Astrocyte of the hippocampus (primary cell): ENCODE measurements around the gene TAF1L.
A peak's percentile ranks its signal among the peaks of the same experiment; 100 is the strongest.
"Not testable (repeated sequence)": the region's sequence is repeated elsewhere in the genome, so short reads cannot be mapped to it uniquely, and the experiment has no call there.

Experiments
- DNase-seq: peaks from one replicate; pipeline ENCODE4 v3.0.0; 2011; ENCODE audit warnings: low read depth, low spot score

The TAF1L gene, protein sequence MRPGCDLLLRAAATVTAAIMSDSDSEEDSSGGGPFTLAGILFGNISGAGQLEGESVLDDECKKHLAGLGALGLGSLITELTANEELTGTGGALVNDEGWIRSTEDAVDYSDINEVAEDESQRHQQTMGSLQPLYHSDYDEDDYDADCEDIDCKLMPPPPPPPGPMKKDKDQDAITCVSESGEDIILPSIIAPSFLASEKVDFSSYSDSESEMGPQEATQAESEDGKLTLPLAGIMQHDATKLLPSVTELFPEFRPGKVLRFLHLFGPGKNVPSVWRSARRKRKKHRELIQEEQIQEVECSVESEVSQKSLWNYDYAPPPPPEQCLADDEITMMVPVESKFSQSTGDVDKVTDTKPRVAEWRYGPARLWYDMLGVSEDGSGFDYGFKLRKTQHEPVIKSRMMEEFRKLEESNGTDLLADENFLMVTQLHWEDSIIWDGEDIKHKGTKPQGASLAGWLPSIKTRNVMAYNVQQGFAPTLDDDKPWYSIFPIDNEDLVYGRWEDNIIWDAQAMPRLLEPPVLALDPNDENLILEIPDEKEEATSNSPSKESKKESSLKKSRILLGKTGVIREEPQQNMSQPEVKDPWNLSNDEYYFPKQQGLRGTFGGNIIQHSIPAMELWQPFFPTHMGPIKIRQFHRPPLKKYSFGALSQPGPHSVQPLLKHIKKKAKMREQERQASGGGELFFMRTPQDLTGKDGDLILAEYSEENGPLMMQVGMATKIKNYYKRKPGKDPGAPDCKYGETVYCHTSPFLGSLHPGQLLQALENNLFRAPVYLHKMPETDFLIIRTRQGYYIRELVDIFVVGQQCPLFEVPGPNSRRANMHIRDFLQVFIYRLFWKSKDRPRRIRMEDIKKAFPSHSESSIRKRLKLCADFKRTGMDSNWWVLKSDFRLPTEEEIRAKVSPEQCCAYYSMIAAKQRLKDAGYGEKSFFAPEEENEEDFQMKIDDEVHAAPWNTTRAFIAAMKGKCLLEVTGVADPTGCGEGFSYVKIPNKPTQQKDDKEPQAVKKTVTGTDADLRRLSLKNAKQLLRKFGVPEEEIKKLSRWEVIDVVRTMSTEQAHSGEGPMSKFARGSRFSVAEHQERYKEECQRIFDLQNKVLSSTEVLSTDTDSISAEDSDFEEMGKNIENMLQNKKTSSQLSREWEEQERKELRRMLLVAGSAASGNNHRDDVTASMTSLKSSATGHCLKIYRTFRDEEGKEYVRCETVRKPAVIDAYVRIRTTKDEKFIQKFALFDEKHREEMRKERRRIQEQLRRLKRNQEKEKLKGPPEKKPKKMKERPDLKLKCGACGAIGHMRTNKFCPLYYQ (N-terminal part only)

DNA sequence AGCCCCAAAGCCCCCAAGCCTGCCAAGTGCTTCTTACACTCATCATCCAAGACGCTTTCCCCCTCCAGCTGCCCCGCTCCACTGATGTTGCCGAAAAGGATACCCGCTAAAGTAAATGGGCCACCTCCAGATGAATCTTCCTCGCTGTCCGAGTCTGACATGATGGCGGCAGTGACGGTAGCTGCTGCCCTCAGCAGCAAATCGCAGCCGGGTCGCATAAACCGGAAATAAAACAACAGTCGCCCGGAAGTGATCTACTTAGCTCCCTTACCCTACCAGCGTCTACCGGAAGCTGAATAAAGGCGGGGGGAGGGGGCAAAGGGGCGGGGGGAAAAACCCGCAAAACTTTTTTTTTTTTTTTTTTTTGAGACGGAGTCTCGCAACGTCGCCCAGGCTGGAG lies at the start of gene TAF1L:
Gene TAF1L (minus strand): TSS at position 308 of the 400 bp plus-strand sequence. CDS start 90 bp downstream, at position 218.
- no peak for DNase-seq

GRCh38 chr9:32681751-32682150 lies 46.3 kb upstream of the TAF1L start:
- DNase-seq: no peak

GRCh38 chr9:32677931-32678330 lies 42.5 kb upstream of the TAF1L start:
- no peak for DNase-seq

- DNase-seq: peak; percentile 37
These were observed 37.0 kb upstream of the TAF1L start for GRCh38 chr9:32672469-32672868.

- no peak for DNase-seq
These were observed 35.9 kb upstream of the TAF1L start for GRCh38 chr9:32671333-32671732.

DNA sequence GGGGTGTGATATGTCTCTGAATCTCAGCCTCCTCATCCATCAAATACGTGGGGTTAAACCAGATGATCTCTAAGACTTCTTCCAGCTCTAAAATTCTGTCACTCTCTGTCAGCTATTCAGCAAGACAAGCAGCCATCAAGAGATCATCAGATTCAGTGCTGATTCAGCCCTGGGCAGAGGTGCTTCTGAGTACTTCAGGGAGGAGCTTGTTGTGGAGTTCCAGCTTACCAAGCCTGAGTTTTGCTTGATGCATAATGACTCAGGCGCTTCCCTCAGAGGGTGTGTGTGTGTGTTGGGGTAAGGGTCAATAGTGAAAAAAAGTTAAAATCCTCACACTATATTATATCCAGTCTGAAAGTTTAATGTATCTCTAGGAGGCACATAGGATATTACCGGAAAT lies 29.6 kb upstream of the TAF1L start:
- no peak for DNase-seq

GRCh38 chr9:32663741-32664140 lies 28.3 kb upstream of the TAF1L start:
- no peak for DNase-seq

DNA sequence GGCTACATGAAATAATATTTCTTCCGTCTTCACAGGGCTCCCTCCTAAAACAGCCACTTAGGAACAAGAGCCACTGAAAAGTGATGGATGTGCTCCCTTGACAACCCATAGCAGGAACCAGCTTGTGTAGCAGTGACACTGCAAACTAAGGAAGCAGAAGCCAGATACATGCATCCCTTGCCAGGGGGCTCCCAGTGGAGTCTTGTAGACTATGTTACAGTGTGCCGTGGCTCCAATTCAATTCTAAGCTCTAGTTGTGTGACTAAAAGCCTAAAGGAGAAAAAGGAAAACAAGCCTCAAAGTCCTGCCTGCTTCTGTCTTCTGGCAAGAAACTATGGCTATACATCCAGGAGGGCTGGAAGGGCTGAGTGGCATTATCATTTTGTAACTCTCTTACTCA lies 12.2 kb upstream of the TAF1L start:
- no peak for DNase-seq

DNA sequence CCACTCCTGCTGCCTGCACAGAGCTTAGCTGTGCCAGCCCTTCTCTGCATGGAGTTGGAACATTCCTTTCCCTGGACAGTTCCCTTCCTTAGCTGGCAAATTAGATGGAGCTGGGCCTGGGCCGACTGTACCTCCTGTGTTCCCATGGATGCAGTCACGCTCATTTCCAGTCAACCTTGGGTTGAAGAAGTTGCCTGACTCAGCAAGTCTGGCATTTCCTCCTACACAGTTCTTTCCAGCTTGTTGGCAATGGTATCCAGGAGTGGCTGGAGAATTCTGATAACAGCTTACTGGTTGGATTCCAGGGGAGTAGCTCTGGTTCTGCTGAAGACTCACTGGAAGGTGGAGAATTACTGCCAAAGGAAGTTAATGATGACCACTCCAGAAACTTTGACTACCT lies 9.2 kb upstream of the TAF1L start:
- DNase-seq: peak; percentile 92

- not testable (repeated sequence) for DNase-seq
These were observed 2.3 kb downstream of the TAF1L start for GRCh38 chr9:32633151-32633550.

DNA sequence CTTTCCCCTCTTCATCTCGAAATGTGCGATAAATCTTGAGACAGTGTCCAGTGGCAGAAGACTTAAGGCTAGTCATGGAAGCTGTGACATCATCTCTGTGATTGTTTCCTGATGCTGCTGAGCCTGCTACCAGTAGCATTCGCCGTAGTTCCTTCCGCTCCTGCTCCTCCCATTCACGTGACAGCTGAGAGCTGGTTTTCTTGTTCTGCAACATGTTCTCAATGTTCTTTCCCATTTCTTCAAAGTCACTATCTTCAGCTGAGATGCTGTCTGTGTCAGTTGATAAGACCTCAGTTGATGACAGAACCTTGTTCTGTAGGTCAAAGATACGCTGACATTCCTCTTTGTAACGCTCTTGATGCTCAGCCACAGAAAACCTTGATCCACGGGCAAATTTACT lies 3.5 kb downstream of the TAF1L start:
- DNase-seq: no peak

- DNase-seq: no peak
These were observed 8.0 kb downstream of the TAF1L start for GRCh38 chr9:32627394-32627954.

DNA sequence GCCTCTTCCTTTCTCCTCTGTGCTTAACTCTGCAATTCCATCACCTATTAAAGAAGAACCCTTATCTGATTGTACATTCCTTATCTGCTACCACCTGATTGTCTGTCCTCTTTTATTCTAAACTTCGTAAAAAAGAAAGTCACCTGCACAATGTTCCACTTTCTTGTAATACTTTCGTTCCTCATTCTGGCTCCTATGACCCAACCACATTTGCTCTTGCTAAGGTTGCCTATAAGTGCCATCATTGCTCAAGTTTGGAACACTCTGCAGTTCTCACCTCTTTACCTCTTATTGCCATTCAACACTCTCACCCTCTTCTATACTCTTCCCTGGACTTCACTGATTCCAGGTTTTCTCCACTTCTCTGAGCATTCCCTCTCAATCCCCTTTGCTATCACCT lies 10.1 kb downstream of the TAF1L start:
- no peak for DNase-seq

GRCh38 chr9:32622948-32623347 lies 12.5 kb downstream of the TAF1L start:
- DNase-seq: no peak

GRCh38 chr9:32618261-32618660 lies 17.2 kb downstream of the TAF1L start:
- no peak for DNase-seq

DNA sequence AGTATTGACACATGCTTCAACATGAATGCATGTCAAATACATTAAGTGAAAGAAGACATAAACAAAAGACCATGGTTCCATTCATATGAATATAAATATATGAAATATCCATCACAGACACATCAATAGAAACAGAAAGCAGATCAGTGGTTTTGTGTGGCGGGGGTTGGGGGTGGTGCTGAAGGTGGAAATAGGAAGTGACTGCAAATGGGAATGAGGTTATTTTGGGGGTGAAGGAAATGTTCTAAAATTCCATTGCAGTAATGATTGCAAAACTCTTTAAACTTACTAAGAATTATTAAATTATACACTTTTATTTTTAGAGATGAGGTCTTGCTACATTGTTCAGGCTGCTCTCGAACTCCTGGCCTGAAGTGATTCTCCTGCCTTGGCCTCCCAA lies 28.7 kb downstream of the TAF1L start:
- no peak for DNase-seq

DNA sequence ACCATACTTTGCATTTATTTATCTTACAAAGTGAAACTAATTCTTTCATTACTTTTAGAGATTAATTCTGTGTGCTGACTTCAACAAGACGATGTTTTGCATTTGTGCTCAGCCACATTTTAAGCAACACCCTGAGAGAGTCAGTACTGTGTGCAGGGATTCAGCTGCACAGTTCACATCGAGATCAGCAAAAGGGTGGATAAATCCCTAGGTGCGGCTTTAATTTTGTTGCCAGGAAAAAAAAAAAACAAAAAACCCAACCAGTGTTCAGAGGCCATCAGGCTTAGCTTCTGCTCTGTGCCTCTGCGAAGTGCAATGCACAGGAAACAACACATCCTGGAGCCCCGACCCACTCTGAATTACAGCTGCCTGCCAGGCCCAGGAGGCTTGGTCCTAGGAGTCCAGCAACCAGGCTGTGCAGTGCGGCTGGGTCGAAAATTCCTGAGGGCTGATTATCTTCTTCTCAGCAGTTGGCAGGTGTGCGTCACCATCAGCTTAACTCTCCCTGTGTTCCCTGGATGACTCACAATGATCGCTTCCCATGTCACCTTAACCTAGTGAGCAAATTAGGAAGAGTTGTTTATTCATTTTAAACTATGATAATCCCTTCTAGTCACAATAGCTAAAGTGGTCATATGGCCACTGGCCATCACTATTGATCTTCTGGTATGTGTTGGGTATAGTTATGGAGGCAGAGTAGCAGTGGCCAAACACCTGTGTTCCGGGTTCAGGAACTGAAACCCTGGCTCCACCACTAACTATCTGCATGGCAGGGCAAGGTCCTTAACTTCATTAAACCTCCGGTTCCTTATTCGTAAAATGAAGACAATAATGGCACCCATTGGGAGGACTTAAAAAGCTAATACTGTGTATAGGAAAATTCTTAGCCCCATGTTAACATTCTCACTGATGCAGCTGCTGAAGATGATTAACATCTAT lies 31.3 kb downstream of the TAF1L start:
- peak; percentile 65 for DNase-seq

DNA sequence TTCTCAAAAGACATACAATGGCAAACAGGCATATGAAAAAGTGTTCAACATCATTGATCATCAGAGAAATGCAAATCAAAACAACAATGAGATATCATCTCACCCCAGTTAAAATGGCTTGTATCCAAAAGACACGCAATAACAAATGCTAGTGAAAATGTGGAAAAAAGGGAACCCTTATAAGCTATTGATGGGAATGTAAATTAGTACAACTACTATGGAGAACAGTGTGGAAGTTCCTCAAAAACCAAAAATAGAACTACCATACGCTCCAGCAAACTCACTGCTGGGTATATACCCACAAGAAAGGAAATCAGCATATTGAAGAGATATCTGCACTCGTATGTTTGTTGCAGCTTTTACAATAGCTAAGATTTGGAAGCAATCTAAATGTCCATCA lies 36.4 kb downstream of the TAF1L start:
- DNase-seq: not testable (repeated sequence)

DNA sequence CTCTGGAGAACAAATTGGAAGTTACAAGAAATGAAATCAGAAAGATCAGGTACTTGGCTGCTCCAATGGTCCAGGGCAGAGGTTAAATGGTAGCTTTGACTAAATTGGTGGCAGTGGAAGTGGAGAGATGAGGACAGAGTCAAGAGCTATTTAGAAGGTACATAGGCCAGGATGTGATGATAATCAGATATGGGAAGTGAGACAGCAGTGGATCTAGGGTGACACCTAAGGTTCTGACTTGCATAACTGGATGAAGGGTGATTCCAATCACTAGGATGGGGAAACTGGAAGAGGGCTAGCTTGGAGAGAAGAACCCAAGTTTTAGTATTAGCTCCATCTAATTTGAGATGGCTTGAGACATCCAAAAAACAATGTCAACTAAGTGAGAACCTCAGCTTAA lies 38.5 kb downstream of the TAF1L start:
- DNase-seq: no peak

DNA sequence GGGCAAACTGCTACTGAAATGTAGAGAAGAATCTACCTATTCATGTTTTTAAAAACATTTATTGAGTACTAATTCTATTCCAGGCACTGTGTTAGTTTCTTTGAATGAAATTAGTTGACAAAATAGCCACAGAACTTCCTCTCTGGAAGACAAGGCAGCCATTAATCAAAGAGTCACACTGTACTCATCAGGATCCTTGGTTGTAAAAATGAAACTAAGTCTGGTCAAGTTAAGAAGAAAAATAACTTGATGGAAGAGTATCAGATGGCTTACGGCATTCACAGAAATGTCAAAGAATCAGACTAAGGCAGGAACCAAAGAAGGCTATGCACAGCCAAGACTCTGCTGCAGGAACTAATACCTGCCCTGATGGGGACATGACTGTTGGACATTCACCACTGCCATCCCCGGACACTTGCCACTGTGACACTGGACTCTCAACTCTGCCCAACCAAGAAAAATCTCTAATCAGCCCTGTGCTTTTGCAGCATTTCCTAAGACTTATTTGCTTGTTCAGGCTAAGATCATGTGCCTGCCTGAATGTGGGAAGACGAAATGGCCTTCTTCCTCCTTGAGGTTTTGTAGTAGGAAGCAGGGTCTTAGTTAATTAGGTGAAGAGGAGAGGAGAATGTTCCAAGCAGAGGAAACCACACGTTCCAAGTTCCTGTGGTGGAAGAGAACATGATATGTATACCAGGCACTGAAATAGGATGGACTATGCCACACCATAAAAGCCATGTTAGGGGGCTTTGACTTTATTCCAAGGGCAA lies 39.2 kb downstream of the TAF1L start:
- no peak for DNase-seq
